ENCODE measurements around the gene IGSF23.

The IGSF23 gene

DNA sequence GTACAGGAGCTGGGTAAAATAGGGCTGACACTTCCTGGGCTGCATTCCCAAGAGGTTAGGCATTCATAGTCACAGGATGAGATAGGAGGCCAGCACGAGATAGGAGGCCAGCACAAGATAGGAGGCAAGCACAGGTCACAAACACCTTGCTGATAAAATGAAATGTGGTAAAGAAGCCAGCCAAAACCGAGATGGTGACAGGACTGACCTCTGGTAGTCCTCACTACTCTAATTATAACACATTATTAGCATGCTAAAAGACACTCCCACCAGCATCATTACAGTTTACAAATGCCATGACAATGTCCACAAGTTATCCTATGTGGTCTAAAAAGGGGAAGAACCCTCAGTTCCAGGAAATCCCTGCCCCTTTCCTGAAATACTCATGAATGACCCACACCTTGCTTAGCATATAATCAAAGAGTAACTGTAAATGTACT, 20.9 kb upstream of the IGSF23 start:
- TF ChIP-seq, protein P1, sequence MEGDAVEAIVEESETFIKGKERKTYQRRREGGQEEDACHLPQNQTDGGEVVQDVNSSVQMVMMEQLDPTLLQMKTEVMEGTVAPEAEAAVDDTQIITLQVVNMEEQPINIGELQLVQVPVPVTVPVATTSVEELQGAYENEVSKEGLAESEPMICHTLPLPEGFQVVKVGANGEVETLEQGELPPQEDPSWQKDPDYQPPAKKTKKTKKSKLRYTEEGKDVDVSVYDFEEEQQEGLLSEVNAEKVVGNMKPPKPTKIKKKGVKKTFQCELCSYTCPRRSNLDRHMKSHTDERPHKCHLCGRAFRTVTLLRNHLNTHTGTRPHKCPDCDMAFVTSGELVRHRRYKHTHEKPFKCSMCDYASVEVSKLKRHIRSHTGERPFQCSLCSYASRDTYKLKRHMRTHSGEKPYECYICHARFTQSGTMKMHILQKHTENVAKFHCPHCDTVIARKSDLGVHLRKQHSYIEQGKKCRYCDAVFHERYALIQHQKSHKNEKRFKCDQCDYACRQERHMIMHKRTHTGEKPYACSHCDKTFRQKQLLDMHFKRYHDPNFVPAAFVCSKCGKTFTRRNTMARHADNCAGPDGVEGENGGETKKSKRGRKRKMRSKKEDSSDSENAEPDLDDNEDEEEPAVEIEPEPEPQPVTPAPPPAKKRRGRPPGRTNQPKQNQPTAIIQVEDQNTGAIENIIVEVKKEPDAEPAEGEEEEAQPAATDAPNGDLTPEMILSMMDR (IDR thresholded peaks at IDR 0.05): no peak

DNA sequence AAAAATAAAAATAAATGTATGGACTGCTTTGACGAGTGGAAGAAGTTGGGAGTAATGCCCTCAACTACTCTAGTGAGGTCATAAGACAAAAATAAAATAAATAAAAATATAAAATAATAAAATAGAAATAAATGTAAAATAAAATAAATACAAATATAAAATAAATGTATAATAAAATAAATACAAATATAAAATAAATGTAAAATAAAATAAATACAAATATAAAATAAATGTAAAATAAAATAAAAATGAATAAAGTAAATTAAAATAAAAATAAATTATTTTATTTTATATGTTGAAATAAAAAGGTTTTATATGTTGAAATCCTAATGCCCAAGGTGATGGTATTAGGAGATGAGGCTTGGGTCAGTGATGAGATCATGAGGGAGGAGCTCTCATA, 20.1 kb upstream of the IGSF23 start:
- TF ChIP-seq, protein P1 (IDR thresholded peaks at IDR 0.05): no peak

DNA sequence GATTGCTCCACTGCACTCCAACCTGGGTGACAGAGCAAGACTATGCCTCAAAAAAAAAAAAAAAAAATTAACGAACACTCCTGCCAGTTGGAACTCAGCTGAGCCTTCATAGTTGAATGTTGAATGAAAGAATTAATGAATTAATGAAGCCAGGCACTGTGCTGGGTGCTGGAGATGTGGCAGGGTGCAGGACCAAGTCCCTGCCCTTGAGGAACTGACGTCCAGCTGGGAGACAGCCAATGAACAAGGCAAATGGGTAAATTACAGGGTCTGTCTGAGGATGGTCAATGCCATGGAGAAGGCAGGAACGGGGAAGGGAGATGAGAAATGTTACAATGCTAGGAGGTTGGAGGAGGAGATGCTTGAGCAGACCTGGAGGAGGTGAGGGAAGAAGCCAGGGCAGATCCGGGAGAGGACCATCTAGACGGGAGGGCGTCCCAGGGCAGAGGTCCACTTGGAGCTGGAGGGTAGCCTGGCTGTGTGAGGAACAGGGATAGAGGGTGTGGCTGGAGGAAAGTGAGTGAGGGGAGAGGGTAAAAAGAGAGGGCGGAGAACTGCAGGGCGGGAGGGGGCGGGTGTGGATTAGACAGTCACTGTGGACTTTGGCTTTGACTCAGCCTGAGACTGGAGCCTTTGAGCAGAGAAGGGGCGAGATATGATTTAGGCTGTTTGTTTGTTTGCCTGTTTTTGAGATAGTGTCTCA, 16.8 kb upstream of the IGSF23 start:
- TF ChIP-seq, protein P1 (IDR thresholded peaks at IDR 0.05): no peak

DNA sequence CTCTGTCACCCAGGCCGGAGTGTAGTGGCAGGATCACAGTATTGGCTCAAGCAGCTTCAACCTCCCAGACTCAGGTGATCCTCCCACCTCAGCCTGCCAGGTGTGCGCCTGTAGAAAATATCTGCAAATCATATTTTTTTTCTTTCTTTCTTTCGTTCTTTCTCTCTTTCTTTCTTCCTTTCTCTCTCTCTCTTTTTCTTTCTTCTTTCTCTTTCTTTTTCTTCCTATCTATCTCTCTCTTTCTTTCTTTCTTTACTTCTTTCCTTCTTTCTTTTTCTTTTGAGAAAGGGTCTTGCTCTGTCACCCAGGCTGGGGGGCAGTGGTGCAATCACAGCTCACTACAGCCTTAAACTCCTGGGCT, 16.3 kb upstream of the IGSF23 start:
- TF ChIP-seq, protein P1 (IDR thresholded peaks at IDR 0.05): no peak

DNA sequence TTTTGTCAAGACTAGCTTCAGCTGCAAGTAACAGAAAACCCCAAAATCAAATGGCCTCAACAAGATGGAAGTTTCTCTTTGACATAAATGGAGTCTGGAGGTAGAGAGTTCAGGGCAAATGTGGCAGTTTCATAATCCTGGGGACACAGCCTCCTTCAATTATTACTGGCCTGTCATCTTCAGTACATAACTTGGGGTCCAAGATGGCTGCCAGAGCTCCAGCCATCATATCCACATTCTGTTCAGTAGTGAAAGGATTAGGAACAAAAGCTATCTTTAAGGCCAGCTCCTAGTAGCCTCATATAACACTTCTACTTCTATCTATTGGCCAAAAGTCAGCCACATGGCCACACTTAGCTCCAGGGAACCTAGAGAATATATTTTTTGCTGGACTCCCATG, 15.0 kb upstream of the IGSF23 start:
- TF ChIP-seq, protein P1 (IDR thresholded peaks at IDR 0.05): no peak

DNA sequence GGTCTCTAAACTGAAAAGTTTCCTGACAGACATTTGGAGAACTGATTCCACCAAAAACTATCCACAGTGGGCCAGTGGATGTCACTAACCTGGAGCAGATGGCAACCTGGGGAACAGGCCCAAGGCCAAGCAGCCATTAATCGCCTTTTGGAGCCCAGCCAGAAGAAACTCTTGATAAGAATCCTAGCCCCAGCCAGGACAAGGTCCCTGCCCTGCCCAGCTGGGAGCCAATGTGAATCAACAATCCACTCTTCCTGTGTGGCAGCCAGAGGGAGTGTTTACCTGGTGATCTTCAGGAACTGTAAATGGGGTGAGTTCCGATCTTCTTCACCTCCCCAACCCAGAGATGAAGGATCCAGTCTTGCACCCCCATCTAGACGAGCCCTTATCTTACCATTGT, 14.5 kb upstream of the IGSF23 start:
- TF ChIP-seq, protein P1 (IDR thresholded peaks at IDR 0.05): no peak

DNA sequence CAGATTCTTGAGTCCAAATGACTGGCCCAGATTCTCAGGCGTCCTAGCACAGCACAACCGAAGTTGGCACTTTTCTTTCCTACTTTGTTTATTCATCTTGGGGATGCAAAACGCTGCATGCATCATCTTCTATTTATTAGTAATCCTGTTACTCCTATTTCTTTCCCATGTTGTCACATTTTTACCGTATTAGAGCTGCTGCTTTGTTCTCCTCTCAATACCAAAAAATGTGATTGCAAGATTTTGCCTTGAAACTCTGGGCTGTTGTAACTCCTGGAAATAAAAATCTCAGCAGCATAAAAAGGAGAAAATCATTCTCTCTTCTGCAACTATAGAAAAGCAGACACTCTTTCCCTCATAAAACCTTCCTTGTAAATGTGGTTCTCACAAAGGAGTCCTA, 12.9 kb upstream of the IGSF23 start:
- TF ChIP-seq, protein P1 (IDR thresholded peaks at IDR 0.05): no peak

DNA sequence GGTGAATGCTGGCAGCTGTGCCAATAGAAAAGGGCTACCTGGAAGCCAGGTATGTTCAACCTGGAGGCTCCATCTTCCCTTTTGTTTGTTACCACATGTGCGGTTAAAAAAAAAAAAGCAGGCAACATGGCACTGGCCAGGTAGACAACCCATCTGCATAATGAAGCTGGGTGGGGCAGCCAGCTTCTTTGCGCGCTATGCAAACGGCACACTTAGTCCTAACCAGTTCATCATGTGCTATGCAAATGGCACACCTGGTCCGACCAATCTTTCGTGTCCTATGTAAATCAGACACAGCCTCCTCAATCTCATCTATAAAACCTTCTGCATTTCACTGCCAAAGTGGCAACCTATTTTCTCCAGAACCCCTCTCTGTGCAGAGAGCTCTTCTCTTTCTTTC, 11.3 kb upstream of the IGSF23 start:
- TF ChIP-seq, protein P1 (IDR thresholded peaks at IDR 0.05): no peak

Data from LNCAP (cell line).